Measurements from ENCODE around the gene MYOZ2. TPM values are rescaled to one million over a fixed set of nuclear protein-coding genes. Genes with fewer than 3 reads are reported as not detected.
"Not testable (repeated sequence)": the region's sequence is repeated elsewhere in the genome, so short reads cannot be mapped to it uniquely, and the experiment has no call there.

Gene MYOZ2
- total RNA-seq, 3 donors from 2014 or later, result not detected

DNA sequence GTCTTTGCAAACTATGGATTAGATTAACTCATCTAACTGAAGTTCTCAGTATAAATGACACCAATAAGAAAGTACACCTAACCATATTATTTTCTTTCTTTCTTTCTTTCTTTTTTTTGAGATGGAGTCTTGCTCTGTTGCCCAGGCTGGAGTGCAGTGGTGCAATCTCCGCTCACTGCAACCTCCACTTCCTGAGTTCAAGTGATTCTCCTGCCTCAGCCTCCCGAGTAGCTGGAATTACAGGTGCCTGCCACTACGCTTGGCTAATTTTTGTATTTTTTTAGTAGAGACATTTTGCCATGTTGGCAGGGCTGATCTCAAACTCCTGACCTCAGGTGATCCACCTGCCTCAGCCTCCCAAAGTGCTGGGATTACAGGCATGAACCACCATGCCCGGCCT lies 5.7 kb downstream of the MYOZ2 start:
- DNase-seq; H3K27me3 Mint-ChIP-seq (ENCODE audit: low read depth); H3K9me3 Mint-ChIP-seq; H3K4me3 Mint-ChIP-seq; ATAC-seq; H3K36me3 Mint-ChIP-seq (ENCODE audit: insufficient read depth): not testable (repeated sequence)
- peaks cover 27% of the 10 kb centered on the region for H3K4me1 Mint-ChIP-seq (ENCODE audit: low read depth)

DNA sequence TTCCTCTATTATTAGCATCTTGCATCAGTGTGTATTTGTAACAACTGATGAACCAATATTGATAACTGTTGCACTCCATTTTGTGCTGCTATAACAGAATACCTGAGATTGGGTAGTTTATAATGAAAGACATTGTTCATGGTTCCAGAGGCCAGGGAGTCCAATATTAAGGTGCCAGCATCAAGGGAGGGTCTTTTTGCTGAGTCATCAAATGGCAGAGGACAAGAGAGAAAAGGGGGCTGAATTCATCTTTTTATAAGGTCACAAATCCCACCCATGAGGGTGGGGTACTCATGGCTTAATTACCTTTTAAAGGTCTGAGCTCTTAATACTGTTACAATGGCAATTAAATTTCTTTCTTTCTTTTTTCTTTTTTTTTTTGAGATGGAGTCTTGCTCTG lies 7.2 kb downstream of the MYOZ2 start:
- Mint-ChIP-seq H3K27me3 (ENCODE audit: low read depth) (no peaks in the 10 kb centered on the region), H3K9me3 (no peaks in the 10 kb centered on the region), H3K4me1 (ENCODE audit: low read depth) (peaks cover 22% of the 10 kb centered on the region), H3K4me3 (no peak overlapping the region), H3K36me3 (ENCODE audit: insufficient read depth) (no peaks in the 10 kb centered on the region)
- DNase-seq (no peak), ATAC-seq (no peak)

DNA sequence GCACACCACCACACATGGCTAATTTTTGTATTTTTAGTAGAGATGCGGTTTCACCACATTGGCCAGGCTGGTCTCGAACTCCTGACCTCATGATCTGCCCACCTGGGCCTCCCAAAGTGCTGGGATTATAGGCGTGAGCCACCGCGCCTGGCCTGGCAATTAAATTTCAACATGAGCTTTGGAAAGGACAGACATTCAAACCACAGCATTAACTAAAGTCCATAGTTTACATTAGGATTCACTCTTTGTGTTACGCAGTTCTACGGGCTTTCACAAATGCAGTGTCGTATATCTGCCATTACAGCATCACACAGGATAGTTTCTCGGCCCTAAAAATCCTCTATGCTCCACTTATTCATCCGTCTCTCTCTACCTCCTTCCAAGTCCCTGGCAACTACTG lies 7.7 kb downstream of the MYOZ2 start:
- not testable (repeated sequence) for H3K9me3 Mint-ChIP-seq; H3K36me3 Mint-ChIP-seq (ENCODE audit: insufficient read depth); H3K27me3 Mint-ChIP-seq (ENCODE audit: low read depth); ATAC-seq; DNase-seq; H3K4me3 Mint-ChIP-seq
- peaks cover 18% of the 10 kb centered on the region for H3K4me1 Mint-ChIP-seq (ENCODE audit: low read depth)

DNA sequence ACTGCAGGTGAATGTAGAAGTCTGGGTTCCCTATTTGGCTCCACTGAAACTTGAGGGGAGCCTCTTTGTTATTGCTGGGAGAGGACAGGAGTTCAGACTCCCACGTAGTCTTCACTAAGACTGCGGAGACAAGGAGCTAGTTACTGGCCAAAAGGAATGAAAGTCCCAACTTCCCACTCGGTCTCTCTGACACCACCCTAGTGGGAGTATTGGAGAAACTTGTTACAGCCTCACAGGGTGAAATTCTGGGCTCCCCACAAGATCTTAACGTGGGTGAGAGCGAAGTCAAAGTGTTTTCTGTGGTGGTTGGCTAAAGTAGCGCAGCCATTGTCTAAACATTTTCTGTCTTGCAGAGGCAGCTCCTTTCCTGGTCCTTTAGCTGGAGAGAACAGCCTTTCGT lies 13.5 kb downstream of the MYOZ2 start:
- ATAC-seq, result no peak
- Mint-ChIP-seq H3K4me1 (ENCODE audit: low read depth) (no peaks in the 10 kb centered on the region), H3K27me3 (ENCODE audit: low read depth) (no peaks in the 10 kb centered on the region), H3K4me3 (no peak overlapping the region), H3K36me3 (ENCODE audit: insufficient read depth) (no peaks in the 10 kb centered on the region), H3K9me3 (no peaks in the 10 kb centered on the region)
- no peak for DNase-seq

DNA sequence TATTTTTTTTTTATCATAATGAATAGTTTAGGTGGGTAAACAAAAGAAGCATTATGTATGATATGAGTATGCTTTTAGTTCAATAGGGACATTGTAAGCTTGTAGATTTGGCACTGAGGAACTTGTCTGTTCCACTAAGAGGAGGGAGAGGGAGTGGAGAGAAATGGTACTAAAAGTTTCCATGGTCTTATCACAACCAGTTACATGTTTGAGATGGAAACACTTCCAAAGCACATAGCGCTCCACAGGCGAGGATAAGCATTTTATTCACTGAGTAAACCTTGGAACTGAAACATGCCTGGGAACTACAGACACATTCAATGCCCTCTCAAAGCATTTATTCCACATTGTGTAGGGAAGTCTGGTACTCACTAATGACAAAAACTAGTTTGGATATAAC lies 15.5 kb downstream of the MYOZ2 start:
- no peak for ATAC-seq
- H3K9me3 Mint-ChIP-seq, result no peaks in the 10 kb centered on the region
- no peaks in the 10 kb centered on the region for H3K27me3 Mint-ChIP-seq (ENCODE audit: low read depth)
- H3K4me1 Mint-ChIP-seq (ENCODE audit: low read depth), result no peaks in the 10 kb centered on the region
- H3K4me3 Mint-ChIP-seq, result no peak overlapping the region
- DNase-seq, result no peak
- H3K36me3 Mint-ChIP-seq (ENCODE audit: insufficient read depth), result no peaks in the 10 kb centered on the region

DNA sequence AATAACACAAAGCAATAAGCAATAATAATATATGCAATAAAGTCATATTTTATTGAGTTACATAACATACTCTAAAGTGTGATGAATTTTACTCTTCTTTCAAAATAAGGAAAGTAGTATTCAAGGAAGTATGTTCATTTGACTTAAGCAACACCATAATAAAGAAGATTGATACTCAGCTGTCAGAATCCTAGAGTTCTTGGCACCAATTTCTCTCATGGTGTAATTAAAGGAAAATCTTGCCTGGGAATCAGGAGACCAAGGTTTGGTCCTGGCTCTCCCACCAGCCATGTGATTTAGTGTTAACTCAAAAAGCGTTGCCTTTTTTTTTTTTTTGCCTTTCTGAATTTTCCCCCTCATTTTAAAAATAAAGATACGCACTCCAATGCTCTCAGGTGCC lies 17.1 kb downstream of the MYOZ2 start:
- H3K36me3 Mint-ChIP-seq (ENCODE audit: insufficient read depth), result no peaks in the 10 kb centered on the region
- H3K27me3 Mint-ChIP-seq (ENCODE audit: low read depth), result no peaks in the 10 kb centered on the region
- H3K4me1 Mint-ChIP-seq (ENCODE audit: low read depth), result no peaks in the 10 kb centered on the region

DNA sequence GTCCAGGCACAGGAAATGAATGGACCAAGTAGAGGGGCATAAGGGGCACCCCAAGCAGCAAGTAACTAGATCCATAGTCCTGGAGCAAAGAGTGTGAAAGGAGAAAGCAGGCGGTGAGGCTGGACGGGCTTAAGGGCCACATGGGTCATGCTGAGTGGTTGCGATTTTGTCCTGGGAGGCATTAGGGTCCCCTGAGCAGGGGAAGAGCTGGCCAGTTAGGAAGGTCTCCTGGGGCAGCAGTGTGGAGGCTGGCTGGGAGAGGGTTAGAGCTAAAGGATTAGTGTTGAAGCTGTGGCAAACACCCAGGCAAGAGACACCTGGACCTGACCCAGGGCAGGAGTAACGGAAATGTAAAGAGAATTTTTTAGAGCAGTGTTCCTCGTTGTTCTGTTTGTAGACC lies 26.5 kb downstream of the MYOZ2 start:
- peaks cover 2% of the 10 kb centered on the region for H3K27me3 Mint-ChIP-seq (ENCODE audit: low read depth)
- H3K36me3 Mint-ChIP-seq (ENCODE audit: insufficient read depth), result no peaks in the 10 kb centered on the region
- no peak for ATAC-seq
- H3K9me3 Mint-ChIP-seq, result no peaks in the 10 kb centered on the region
- DNase-seq, result no peak
- no peaks in the 10 kb centered on the region for H3K4me1 Mint-ChIP-seq (ENCODE audit: low read depth)
- H3K4me3 Mint-ChIP-seq, result no peak overlapping the region

More for the DNA sequence above, 17.1 kb downstream of the MYOZ2 start:
- Mint-ChIP-seq H3K9me3 (no peaks in the 10 kb centered on the region), H3K4me3 (no peak overlapping the region)
- no peak for ATAC-seq
- DNase-seq, result no peak

DNA sequence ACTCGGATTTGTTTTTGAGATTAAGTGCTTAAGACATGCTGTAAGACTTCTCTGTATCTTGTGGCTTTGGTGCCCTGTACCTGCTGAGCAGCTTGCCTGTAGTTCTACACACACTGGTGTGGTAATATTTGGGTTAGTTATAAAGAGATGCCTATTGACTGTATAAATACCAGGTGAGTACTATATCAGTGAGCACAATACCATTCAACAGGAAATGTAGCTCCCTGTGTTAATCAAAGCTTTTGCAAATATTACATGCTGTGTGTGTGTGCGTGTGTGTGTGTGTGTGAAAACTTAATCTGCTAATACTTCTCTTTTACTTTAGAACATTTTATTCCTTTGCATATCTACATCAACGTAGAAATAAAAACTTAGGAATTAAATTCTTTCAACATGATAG lies 30.1 kb downstream of the MYOZ2 start:
- no peaks in the 10 kb centered on the region for H3K9me3 Mint-ChIP-seq
- no peaks in the 10 kb centered on the region for H3K36me3 Mint-ChIP-seq (ENCODE audit: insufficient read depth)
- no peak overlapping the region for H3K4me3 Mint-ChIP-seq
- no peaks in the 10 kb centered on the region for H3K4me1 Mint-ChIP-seq (ENCODE audit: low read depth)
- DNase-seq, result no peak
- peaks cover 2% of the 10 kb centered on the region for H3K27me3 Mint-ChIP-seq (ENCODE audit: low read depth)
- ATAC-seq, result no peak

DNA sequence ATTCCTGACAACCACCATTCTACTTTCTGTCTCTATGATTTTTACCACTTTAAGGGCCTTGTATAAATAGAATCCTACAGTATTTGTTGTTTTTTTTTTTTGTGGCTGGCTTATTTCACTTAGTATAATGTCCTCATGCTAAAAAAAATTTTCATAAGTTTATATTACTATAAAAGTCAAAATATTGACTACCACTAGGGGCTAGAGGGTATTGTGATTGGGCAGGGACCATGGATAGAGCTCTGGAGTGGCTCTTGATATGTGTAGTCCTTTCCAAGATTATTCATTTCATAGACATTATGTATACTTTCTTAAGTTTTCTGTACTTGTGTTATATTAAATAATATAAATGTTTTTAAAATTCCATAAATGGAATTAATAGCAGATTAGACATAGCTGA lies 34.6 kb downstream of the MYOZ2 start:
- no peaks in the 10 kb centered on the region for H3K4me1 Mint-ChIP-seq (ENCODE audit: low read depth)
- peaks cover 4% of the 10 kb centered on the region for H3K27me3 Mint-ChIP-seq (ENCODE audit: low read depth)
- H3K9me3 Mint-ChIP-seq, result no peaks in the 10 kb centered on the region
- H3K36me3 Mint-ChIP-seq (ENCODE audit: insufficient read depth), result no peaks in the 10 kb centered on the region
- no peak overlapping the region for H3K4me3 Mint-ChIP-seq
- ATAC-seq, result no peak
- no peak for DNase-seq

DNA sequence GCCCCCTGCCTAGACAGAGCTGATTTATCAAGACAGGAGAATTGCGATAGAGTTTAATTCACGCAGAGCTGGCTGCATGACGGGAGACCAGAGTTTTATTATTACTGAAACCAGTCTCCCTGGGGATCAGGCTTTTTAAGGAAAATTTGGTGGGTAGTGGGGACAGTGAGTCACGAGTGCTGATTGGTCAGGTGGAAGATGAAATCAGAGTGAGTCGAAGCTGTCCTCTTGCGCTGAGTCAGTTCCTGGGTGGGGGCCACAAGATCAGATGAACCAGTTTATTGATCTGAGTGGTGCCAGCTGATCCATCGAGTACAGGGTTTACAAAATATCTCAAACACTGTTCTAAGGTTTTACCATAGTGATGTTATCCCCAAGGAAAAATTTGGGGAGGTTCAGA lies 36.6 kb downstream of the MYOZ2 start:
- no peak for DNase-seq
- ATAC-seq, result no peak
- Mint-ChIP-seq H3K27me3 (ENCODE audit: low read depth) (peaks cover 6% of the 10 kb centered on the region), H3K4me1 (ENCODE audit: low read depth) (no peaks in the 10 kb centered on the region), H3K36me3 (ENCODE audit: insufficient read depth) (no peaks in the 10 kb centered on the region), H3K4me3 (no peak overlapping the region), H3K9me3 (no peaks in the 10 kb centered on the region)

DNA sequence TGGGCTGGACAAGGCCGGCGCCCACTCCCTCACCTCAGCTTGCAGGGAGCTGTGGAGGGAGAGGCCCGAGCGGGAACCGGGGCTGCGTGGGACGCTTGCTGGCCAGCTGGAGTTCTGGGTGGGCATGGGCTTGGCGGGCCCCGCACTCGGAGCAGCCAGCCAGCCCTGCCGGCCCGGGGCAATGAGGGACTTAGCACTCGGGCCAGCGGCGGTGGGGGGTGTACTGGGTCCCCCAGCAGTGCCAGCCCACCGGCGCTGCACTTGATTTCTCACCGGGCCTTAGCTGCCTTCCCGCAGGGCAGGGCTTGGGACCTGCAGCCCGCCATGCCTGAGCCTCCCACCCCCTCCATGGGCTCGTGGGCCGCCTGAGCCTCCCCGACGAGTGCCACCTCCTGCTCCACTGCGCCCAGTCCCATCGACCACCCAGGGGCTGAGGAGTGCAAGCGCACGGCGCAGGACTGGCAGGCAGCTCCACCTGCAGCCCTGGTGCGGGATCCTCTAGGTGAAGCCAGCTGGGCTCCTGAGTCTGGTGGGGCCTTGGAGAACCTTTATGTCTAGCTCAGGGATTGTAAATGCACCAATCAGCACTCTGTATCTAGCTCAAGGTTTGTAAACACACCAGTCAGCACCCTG lies 38.2 kb downstream of the MYOZ2 start:
- ATAC-seq; DNase-seq; H3K4me3 Mint-ChIP-seq; H3K27me3 Mint-ChIP-seq (ENCODE audit: low read depth); H3K36me3 Mint-ChIP-seq (ENCODE audit: insufficient read depth); H3K4me1 Mint-ChIP-seq (ENCODE audit: low read depth); H3K9me3 Mint-ChIP-seq: not testable (repeated sequence)

DNA sequence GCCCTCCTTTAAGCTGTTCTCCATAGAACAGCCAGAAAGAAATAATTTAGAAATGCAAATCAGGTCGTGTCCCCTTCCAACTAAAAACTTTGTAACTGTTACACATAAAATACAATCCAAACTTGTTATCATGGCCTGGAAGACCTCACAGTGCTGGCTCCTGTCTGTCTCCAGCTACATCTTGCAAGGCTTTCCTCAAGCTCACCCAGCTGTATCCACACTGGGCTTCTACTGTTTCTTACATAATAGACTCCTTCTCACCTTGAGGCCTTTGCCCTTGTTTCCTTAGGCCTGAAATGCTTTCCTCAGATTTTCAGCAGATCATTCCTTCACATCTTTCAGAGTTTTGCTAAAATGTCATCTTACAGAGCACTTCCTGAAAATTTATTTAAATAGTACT lies 43.4 kb downstream of the MYOZ2 start:
- Mint-ChIP-seq H3K36me3 (ENCODE audit: insufficient read depth) (no peaks in the 10 kb centered on the region), H3K9me3 (no peaks in the 10 kb centered on the region), H3K27me3 (ENCODE audit: low read depth) (peaks cover 14% of the 10 kb centered on the region), H3K4me1 (ENCODE audit: low read depth) (no peaks in the 10 kb centered on the region), H3K4me3 (no peak overlapping the region)
- ATAC-seq (no peak), DNase-seq (no peak)

DNA sequence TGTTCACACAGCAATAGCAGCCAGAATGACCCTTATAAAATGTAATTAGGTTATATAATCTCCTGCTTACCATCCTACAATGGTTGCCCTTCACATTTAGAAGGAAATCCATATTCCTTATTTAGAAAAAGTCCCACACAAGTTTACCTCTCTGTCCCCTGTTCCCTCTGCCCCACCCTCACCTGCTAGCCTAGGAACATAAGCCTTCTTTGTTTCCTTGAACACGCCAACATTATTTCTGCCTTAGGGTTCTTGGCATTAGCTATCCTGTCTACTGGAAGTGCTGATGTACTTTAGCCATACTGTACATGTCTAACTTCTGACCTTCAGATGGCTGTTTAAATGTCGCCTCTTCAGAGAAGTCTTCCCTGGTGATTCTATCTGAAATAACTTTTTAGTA lies 48.5 kb downstream of the MYOZ2 start:
- Mint-ChIP-seq H3K36me3 (ENCODE audit: insufficient read depth) (no peaks in the 10 kb centered on the region), H3K27me3 (ENCODE audit: low read depth) (peaks cover 7% of the 10 kb centered on the region), H3K4me1 (ENCODE audit: low read depth) (no peaks in the 10 kb centered on the region), H3K9me3 (no peaks in the 10 kb centered on the region), H3K4me3 (no peak overlapping the region)
- no peak for ATAC-seq
- DNase-seq, result no peak

DNA sequence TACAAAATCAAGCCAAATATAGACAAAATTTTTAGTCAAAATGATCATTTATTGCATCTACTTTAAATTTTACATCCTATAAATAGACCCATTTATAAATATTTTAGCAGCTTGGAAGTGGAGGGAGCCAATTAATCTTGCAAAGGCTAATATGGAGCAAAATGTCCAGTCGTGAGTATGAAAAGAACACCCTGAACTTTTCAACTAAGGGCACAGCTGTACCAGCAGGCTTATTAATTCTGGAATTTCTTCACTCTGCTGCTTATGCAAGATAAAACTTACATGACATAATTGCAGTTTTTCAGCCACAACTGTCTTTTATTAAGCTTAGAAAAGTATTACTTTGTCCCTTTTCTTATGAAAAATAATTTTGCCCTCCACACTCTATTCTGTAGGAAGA lies 54.0 kb downstream of the MYOZ2 start:
- H3K9me3 Mint-ChIP-seq, result no peaks in the 10 kb centered on the region
- H3K4me3 Mint-ChIP-seq, result no peak overlapping the region
- ATAC-seq, result no peak
- DNase-seq, result no peak
- H3K27me3 Mint-ChIP-seq (ENCODE audit: low read depth), result no peaks in the 10 kb centered on the region
- no peaks in the 10 kb centered on the region for H3K4me1 Mint-ChIP-seq (ENCODE audit: low read depth)
- peaks cover 2% of the 10 kb centered on the region for H3K36me3 Mint-ChIP-seq (ENCODE audit: insufficient read depth)

DNA sequence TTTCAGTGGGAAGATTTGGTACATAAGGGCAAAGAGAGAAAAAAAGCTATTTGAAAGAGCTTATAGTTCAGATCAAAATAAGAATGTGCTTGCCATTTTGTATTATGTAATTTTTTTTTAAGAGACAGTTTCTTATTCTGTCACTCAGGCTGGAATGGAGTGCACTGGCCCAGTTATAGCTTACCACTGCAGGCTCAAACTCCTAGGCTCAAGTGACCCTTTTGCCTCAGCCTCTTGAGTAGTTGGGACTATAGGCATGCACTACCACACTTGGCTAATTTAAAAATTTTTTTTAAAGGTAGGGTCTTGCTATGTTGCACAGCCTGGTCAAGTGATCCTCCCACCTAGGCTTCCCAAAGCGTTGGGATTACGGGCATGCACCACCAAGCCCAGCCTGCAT lies 54.7 kb downstream of the MYOZ2 start:
- DNase-seq (no peak), ATAC-seq (no peak)
- Mint-ChIP-seq H3K27me3 (ENCODE audit: low read depth) (no peaks in the 10 kb centered on the region), H3K4me3 (no peak overlapping the region), H3K36me3 (ENCODE audit: insufficient read depth) (peaks cover 4% of the 10 kb centered on the region), H3K9me3 (no peaks in the 10 kb centered on the region), H3K4me1 (ENCODE audit: low read depth) (no peaks in the 10 kb centered on the region)

DNA sequence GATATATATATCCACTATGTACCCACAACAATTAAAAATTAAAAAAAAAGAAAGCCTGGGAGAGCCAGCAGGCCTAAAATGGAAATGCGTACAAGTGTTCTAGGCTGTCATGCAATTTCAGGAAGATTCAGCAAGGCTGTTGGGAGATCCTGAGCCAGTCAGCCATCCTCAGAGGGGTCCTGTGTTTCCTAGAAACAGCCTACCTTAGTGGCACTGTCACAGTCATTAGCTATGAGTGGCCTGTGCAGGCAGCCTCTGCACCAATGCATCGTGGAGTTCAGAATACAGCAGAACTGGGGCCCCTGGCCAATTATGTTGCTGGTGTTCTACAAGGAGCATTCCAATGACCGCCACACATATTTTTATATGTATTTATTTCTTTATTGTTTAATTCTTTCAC lies 55.9 kb downstream of the MYOZ2 start:
- no peaks in the 10 kb centered on the region for H3K4me1 Mint-ChIP-seq (ENCODE audit: low read depth)
- DNase-seq (no peak), ATAC-seq (no peak)
- H3K9me3 Mint-ChIP-seq, result no peaks in the 10 kb centered on the region
- H3K36me3 Mint-ChIP-seq (ENCODE audit: insufficient read depth), result peaks cover 4% of the 10 kb centered on the region
- no peaks in the 10 kb centered on the region for H3K27me3 Mint-ChIP-seq (ENCODE audit: low read depth)
- no peak overlapping the region for H3K4me3 Mint-ChIP-seq
